Measurements from ENCODE around the gene CRYBA1. TPM values are rescaled to one million over a fixed set of nuclear protein-coding genes. Genes with fewer than 3 reads are reported as not detected.
"Not testable (repeated sequence)": the region's sequence is repeated elsewhere in the genome, so short reads cannot be mapped to it uniquely, and the experiment has no call there.

The CRYBA1 gene
- total RNA-seq, 1 donor from 2014 or later, result not detected

DNA sequence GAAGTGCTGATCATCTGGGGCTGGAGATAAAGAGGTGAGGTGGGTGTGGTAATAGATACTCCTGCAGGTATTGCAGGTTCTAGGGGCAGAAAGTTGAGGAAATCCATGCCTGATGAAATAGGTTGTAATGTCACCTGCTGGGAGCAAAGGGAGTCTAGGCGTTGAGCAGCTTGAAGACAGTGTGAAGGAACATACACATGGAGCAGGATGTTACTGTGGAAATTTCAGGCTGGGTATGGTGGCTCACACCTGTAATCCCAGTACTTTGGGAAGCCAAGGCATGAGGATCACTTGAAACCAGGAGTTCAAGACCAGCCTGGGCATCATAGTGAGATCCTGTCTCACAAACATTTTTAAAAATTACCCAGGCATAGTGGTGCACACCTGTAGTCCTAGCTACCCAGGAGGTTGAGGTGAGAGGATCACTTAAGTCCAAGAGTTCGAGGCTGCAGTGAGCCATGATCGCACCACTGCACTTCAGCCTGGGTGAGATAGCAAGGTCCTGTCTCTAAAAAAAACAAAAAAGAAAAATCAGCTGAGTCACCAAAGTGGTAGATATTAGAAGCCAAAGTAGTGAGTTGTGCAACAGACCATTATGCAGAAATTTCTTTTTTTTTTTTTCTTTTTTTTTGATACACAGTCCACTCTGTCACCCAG is 9.1 kb upstream of the CRYBA1 start:
- no peak for DNase-seq (ENCODE audit: low spot score)
- peak; percentile 75 for ATAC-seq

- no peak for DNase-seq (ENCODE audit: low spot score)
- peak; percentile 85 for ATAC-seq
These were observed 8.4 kb upstream of the CRYBA1 start for GRCh38 chr17:29238133-29238850.

DNA sequence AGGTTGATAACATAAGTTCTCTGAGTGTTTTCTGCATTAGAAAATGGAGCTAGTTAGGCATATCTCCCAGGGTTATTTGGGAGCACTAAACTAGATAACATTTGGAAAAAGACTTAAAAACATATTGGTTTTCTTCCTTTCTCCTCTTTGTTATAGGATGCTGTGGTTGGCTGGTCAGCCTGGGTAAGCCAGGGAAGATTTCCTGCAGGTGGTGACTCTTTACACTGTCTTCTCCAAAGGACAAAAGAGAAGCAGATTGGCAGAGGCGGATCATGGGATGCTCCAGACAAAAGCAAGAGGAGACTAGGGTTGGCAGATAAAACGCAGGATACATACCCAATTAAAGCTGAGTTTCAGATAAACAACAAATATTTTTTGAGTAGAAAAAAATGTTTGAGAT is 6.2 kb upstream of the CRYBA1 start:
- DNase-seq (ENCODE audit: low spot score), result no peak
- ATAC-seq, result no peak

DNA sequence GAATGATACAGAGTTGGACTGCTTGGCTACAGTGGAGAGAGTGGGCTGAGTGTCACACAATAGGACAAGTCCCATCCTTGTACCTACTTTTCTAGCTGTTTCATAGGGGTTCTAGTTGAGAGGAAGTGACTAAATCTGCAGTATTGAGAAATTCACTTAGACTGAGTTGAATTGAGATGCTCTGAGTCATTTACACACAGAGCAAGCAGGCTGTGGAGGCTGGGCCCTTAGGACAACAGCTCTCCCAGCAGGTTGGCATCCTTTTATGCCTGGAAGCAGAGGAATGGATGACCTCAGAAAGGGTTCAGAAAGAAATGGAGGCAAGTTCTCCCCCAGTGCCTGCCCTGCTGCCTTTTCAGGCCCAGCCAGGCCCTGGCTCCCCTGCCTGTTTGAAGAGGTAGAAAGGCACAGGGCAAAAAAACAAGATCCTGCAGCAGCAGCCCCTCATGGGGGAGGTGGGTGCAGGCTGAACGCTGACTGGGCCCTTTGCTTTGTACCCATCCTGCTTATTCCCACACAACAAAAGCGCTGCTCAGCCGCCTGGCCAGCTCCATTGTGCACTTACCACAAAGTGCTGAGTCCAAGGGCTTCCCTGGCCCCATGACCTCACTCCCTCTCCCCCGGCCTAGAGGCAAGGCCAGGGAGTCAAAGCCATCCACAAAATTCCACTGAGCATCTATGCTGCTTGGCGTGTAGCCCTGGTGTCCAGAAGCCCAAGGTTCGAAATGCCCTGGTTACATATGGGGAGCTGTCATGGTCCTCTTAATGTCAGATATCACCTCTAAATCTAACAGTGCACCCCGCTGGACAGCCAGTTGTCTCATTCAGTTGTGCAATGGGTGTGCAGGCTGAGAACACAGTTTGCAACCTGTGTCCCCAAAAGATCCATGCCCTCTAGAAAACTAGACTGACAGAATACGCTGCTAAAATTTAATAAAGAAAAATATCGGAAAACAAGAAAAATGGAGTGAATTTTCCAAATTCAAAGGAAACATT is 5.4 kb upstream of the CRYBA1 start:
- no peak for DNase-seq (ENCODE audit: low spot score)
- no peak for ATAC-seq

DNA sequence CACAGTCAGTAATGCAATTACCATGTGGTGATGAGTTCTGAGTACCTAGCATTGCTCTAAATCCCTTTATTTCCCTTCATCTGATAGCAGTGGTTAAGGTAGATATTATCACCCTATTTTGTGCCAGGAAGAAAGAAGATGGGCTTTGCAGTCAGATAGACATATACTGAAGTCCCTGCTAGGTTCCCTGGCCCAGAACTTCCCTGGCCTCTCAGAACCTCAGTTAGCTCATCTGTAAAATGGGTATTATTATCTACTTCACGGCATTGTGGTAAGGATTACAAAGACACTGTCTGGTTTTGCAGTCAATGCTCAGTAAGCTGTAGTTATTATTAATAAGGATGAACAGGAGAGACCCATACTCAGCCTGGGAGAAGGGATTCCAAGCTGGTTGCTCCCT is 4.6 kb upstream of the CRYBA1 start:
- no peak for ATAC-seq
- DNase-seq (ENCODE audit: low spot score), result no peak

- DNase-seq (ENCODE audit: low spot score), result no peak
- no peak for ATAC-seq
These were observed 3.9 kb upstream of the CRYBA1 start for GRCh38 chr17:29242790-29243189.

DNA sequence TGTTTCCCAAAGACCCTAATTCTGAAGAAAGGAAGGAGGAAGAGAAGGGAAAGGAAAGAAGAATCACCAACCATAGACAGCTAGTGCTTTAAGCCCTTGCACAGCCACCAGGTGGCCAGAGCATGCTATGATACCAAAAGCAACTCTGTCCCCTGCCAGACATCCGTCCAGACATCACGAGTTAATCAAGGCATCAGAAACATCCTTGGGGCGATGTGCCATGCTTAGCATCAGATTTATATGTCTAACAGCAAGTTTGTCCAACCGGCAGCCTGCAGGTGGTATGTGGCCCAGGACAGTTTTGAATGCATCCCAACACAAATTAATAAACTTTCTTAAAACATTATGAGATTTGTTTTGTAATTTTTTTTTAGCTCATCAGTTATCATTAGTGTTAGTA is 2.9 kb upstream of the CRYBA1 start:
- DNase-seq (ENCODE audit: low spot score) (no peak), ATAC-seq (peak; percentile 56)

GRCh38 chr17:29245401-29245800 is 1.3 kb upstream of the CRYBA1 start:
- no peak for ATAC-seq
- DNase-seq (ENCODE audit: low spot score), result no peak

DNA sequence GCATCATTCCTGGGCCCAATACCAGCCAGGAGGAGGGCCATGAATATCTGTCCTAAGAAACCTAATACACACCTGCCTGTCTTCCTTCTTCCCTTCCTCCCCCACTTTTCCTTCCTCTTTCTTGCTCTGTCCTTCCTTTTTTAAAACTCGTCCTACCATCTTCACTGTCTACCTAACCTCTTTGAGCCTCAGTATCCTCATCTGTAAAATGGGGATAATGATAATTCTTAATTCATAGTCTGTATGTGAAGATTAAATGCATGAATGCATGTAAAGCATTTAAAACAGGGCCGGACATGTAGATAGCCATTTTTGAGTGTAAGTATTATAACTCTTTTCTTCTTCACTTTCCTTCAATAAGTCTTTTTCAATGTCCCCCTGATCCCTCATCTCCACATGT is 560 bp downstream of the CRYBA1 start:
- ATAC-seq, result no peak
- no peak for DNase-seq (ENCODE audit: low spot score)

- ATAC-seq (no peak), DNase-seq (ENCODE audit: low spot score) (no peak)
These were observed 2.2 kb downstream of the CRYBA1 start for GRCh38 chr17:29248845-29249244.

DNA sequence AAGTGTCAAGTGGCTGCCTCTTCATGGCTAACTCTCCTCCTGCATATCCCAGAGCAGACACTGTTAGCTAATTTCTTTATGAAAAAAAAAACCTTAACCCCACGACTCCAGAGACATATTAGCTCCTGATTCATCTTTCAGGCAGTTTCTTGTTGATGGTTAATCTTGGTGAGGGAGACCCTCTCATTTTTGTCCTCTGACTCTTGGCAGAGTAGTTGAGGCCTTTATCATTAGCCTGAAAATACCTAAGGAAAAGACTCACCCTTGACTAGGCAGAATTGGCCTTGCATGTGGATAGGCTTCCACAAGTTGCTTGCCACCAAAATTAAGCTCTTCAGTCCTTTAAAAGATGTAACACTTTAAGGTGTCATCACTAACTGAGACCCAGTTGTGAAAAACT is 4.0 kb downstream of the CRYBA1 start:
- ATAC-seq (no peak), DNase-seq (ENCODE audit: low spot score) (no peak)

GRCh38 chr17:29251184-29251583 is 4.5 kb downstream of the CRYBA1 start:
- ATAC-seq (no peak), DNase-seq (ENCODE audit: low spot score) (no peak)

- DNase-seq (ENCODE audit: low spot score), result no peak
- peak; percentile 31 for ATAC-seq
These were observed 5.6 kb downstream of the CRYBA1 start for GRCh38 chr17:29252101-29252791.

DNA sequence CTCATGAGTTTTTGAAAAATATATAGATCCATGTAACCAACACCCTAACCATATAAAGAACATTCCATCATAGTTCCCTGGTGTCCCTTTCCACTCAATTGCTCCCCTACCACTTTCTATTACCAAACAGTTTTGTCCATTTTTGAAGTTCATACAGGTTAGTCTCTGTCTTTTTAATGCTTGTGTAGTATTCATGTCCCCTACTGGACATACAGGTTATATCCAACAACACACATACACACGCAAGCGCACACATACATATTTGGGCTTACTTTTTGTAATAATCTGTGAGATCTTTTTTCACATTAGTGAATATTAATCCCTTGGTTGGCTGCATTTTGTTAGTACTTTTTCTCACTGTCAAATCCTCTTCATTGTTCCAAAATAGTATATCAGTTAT is 6.4 kb downstream of the CRYBA1 start:
- ATAC-seq, result no peak

DNA sequence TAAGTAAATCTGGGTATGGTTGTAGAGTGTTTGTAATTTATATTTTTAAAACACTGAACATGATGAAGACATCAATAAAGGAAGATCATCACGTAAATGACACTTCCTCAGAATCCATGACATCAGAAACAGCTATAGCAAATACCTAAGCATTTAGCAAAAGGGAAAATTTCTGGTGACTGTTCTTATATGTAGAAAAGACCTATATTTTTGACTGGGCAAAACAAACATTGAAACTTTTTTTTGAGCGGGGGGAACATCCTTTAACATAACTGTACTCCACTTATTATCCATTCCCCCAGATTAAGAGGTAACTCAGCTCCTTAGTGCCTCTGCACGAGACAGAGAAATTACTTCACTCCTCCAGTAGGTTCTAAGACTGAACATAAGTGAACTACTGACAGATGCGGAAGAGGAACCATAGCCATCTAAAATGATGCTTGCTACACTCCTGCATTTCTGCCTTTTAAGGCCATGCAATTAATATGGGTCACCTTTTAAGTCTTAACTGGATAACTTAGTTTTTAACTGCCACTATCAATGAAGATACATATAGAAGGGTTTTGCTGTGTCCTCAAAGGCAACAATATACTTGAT is 9.4 kb downstream of the CRYBA1 start:
- DNase-seq (ENCODE audit: low spot score) (no peak), ATAC-seq (no peak)

More for the DNA sequence above, 6.4 kb downstream of the CRYBA1 start:
- DNase-seq (ENCODE audit: low spot score), result no peak

DNA sequence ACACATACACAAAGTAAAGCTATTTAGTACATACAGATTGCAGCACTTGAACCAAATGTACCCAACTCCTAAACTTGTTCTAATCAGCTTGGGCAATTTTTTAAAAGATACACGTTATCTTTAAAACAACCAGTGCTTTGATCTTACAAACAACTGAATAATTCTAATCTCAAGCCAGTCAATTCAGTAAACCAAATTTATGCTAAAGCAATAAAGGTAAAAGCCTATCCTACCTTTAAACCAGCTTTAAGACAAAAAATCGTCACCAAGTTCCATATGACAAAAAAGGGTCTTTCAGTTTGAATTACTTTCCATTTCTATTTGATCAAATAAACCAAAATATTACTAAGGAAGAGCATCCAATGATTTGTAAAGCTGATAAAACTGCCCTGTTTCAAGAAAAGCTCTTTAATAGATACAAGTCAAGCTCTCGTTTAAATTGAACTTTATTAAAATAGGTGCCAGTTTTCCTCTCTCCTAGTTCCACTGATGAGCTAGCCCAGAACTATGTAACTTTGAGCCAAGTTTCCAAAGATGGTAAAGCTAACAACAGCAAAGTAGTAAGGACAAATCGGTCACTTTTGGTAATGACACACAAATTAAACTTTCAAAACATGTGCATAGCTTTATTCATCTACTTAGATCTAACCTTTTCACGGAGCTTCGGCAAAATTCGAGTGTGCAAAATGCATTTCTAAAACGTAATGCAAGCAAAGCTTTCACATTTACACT is 10.2 kb downstream of the CRYBA1 start:
- ATAC-seq (no peak), DNase-seq (ENCODE audit: low spot score) (no peak)

- no peak for DNase-seq (ENCODE audit: low spot score)
These were observed 11.1 kb downstream of the CRYBA1 start for GRCh38 chr17:29257756-29258155.

GRCh38 chr17:29263916-29264315 is 17.3 kb downstream of the CRYBA1 start:
- no peak for DNase-seq (ENCODE audit: low spot score)
- ATAC-seq, result no peak

More at GRCh38 chr17:29257756-29258155, 11.1 kb downstream of the CRYBA1 start:
- peak; percentile 48 for ATAC-seq

DNA sequence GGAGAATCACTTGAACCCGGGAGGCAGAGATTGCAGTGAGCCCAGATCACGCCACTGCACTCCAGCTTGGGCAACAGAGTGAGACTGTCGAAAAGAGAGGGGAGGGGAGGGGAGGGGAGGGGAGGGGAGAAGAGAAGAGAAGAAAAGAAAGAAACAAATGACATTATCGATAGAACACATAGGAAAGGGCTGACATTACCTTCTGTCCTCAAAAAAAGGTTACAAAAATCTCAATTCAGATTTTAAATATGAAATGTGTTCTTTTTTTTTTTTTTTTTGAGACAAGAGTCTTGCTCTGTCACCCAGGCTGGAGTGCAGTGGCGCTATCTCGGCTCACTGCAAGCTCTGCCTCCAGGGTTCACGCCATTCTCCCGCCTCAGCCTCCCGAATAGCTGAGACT is 25.3 kb downstream of the CRYBA1 start:
- ATAC-seq; DNase-seq (ENCODE audit: low spot score): not testable (repeated sequence)

DNA sequence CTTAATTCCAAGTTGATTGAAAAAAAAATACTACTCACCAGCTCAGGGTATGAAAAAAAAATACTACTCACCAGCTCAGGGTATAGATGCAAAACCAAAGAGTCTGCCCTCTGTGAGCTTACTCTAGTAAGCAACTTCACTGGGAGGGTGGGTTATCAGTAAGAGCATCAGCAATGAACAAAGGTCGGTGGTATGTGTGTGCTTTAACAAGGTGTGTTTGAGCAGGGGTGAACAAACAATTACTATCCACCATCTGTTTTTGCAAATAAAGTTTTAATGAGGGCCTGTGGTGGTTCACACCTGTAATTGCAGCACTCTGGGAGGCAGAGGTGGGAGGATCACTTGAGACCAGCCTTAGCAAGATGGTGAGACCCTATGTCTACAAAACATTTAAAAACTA is 27.3 kb downstream of the CRYBA1 start:
- ATAC-seq (peak; percentile 66), DNase-seq (ENCODE audit: low spot score) (no peak)
